ENCODE data around the gene PPP3R1.

Gene PPP3R1

DNA sequence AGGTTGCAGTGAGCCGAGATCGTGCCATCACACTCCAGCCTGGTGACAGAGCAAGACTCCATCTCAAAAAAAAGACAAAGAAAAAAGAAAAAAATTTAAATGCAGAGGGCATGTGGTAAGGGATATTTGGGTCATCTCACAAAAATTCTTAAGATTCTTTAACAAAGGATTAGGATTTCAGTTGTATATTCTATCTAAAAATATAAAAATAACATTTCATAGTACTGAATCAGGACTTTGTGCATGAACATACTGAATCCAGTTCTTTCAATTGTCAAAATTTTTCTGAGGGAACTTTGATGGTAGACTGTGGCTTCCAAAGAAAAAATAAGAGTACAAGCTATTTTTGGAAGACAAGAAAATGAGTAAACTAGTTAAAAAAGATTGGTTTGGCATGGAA lies 6.5 kb upstream of the PPP3R1 start:
- no peak for TF ChIP-seq EZH2phosphoT487 (conservative IDR thresholded peaks at IDR 0.05; ENCODE audit: low read length)
- TF ChIP-seq CTCF (IDR thresholded peaks at IDR 0.05; ENCODE audit: insufficient read depth, low read length, poor library complexity, severe bottlenecking) = no peak

GRCh38 chr2:68256093-68256450 lies 3.7 kb upstream of the PPP3R1 start:
- no peaks in the 10 kb centered on the region for H3K27me3 ChIP-seq (ENCODE audit: low read length)
- TF ChIP-seq EZH2phosphoT487 (conservative IDR thresholded peaks at IDR 0.05; ENCODE audit: low read length) (no peak), CTCF (IDR thresholded peaks at IDR 0.05; ENCODE audit: insufficient read depth, low read length, poor library complexity, severe bottlenecking) (no peak)
- H3K79me2 ChIP-seq (ENCODE audit: insufficient read depth, low read length) = peaks cover 11% of the 10 kb centered on the region
- no peak overlapping the region for H3K4me2 ChIP-seq (ENCODE audit: low read depth, low read length, poor library complexity, severe bottlenecking)
- H3K9me2 ChIP-seq (replicated peaks; ENCODE audit: insufficient read depth, low read length) = no peaks in the 10 kb centered on the region
- peaks cover 4% of the 10 kb centered on the region; the same call in 1 of the 2 replicates for H4K20me1 ChIP-seq (ENCODE audit: low read depth, low read length)
- H3F3A ChIP-seq (ENCODE audit: insufficient read depth) = peaks cover 5% of the 10 kb centered on the region; the same call in 1 of the 2 replicates
- H3K27ac ChIP-seq (ENCODE audit: low read depth, low read length) = no peak overlapping the region
- H3K9me3 ChIP-seq (ENCODE audit: insufficient read depth, low read length) = no peaks in the 10 kb centered on the region
- no peaks in the 10 kb centered on the region for H3K36me3 ChIP-seq (ENCODE audit: low read length)
- H3K4me3 ChIP-seq (ENCODE audit: insufficient read depth, low read length, poor library complexity, severe bottlenecking) = no peak overlapping the region
- H3K9ac ChIP-seq (ENCODE audit: low read length) = no peak overlapping the region
- no peak overlapping the region for H2AFZ ChIP-seq (ENCODE audit: low read depth, low read length, severe bottlenecking)

More for the DNA sequence above, 6.5 kb upstream of the PPP3R1 start:
- Histone ChIP-seq H3K79me2 (ENCODE audit: insufficient read depth, low read length) (no peaks in the 10 kb centered on the region), H3K4me3 (ENCODE audit: insufficient read depth, low read length, poor library complexity, severe bottlenecking) (no peak overlapping the region), H3K9me2 (replicated peaks; ENCODE audit: insufficient read depth, low read length) (no peaks in the 10 kb centered on the region), H3K27me3 (ENCODE audit: low read length) (no peaks in the 10 kb centered on the region), H3K9me3 (ENCODE audit: insufficient read depth, low read length) (no peaks in the 10 kb centered on the region), H3F3A (ENCODE audit: insufficient read depth) (no peaks in the 10 kb centered on the region), H4K20me1 (ENCODE audit: low read depth, low read length) (peaks cover 4% of the 10 kb centered on the region; the same call in 1 of the 2 replicates), H3K4me2 (ENCODE audit: low read depth, low read length, poor library complexity, severe bottlenecking) (no peak overlapping the region), H2AFZ (ENCODE audit: low read depth, low read length, severe bottlenecking) (no peak overlapping the region), H3K9ac (ENCODE audit: low read length) (no peak overlapping the region), H3K27ac (ENCODE audit: low read depth, low read length) (no peak overlapping the region), H3K36me3 (ENCODE audit: low read length) (no peaks in the 10 kb centered on the region)

GRCh38 chr2:68253219-68254068 lies 1.1 kb upstream of the PPP3R1 start:
- Histone ChIP-seq H3K4me2 (ENCODE audit: low read depth, low read length, poor library complexity, severe bottlenecking) (peak overlapping the region; percentile 98), H3K9me2 (replicated peaks; ENCODE audit: insufficient read depth, low read length) (no peaks in the 10 kb centered on the region), H3K4me3 (ENCODE audit: insufficient read depth, low read length, poor library complexity, severe bottlenecking) (peak overlapping the region; percentile 91), H3K27me3 (ENCODE audit: low read length) (no peaks in the 10 kb centered on the region), H2AFZ (ENCODE audit: low read depth, low read length, severe bottlenecking) (peak overlapping the region; percentile 61), H3K79me2 (ENCODE audit: insufficient read depth, low read length) (peaks cover 37% of the 10 kb centered on the region), H3K36me3 (ENCODE audit: low read length) (no peaks in the 10 kb centered on the region), H4K20me1 (ENCODE audit: low read depth, low read length) (peaks cover 24% of the 10 kb centered on the region), H3K9ac (ENCODE audit: low read length) (peak overlapping the region; percentile 82), H3K9me3 (ENCODE audit: insufficient read depth, low read length) (no peaks in the 10 kb centered on the region), H3F3A (ENCODE audit: insufficient read depth) (peaks cover 5% of the 10 kb centered on the region; the same call in 1 of the 2 replicates), H3K27ac (ENCODE audit: low read depth, low read length) (peak overlapping the region; percentile 70)
- TF ChIP-seq EZH2phosphoT487 (conservative IDR thresholded peaks at IDR 0.05; ENCODE audit: low read length) (no peak), CTCF (IDR thresholded peaks at IDR 0.05; ENCODE audit: insufficient read depth, low read length, poor library complexity, severe bottlenecking) (no peak)

Measured in SU-DHL-6 (cell line).